Pancreas (tissue), 10 donors: ENCODE measurements around the gene NREP. TPM values are rescaled to one million over a fixed set of nuclear protein-coding genes. Genes with fewer than 3 reads are reported as not detected.

Experiments used
- ATAC-seq, 4 donors: fragments of 200-7000 bp; cut with Tn5 transposase; one replicate each; pipeline versions ENCODE4 v1.8.0 to v1.9.1; 2020; ENCODE audit warnings: mild to moderate bottlenecking in 4 of 4, moderate library complexity in 4 of 4
- DNase-seq, 6 donors: peaks; one replicate each; pipeline ENCODE4 v3.0.0-alpha.2; 2020
- FAIRE-seq: peaks from 2 replicates; lab custom pipeline; 2012; peaks lifted over from hg19 to GRCh38; lab: Jason Lieb, UNC
- H3K27ac ChIP-seq, 4 donors: fragments of 200-600 bp; sonication (generic); 1 replicate in 3 of 4; 2 replicates in 1 of 4; pipeline versions ENCODE4 v1.5.0 to v1.8.0; 2020
- H3K27me3 ChIP-seq, 4 donors: fragments of 200-600 bp; one replicate each; pipeline ENCODE4 v1.8.0; 2021
- H3K36me3 ChIP-seq, 3 donors: fragments of 200-600 bp; sonication (generic) in 1 of 3; one replicate each; pipeline versions ENCODE4 v1.5.0 to v1.8.0; 2020 to 2021
- H3K4me1 ChIP-seq, 3 donors: fragments of 200-600 bp; one replicate each; pipeline ENCODE4 v1.8.0; 2021
- H3K4me3 ChIP-seq, 4 donors: fragments of 200-600 bp; sonication (generic) in 2 of 4; one replicate each; pipeline versions ENCODE4 v1.5.0 to v1.8.0; 2020 to 2021
- H3K9me3 ChIP-seq, 4 donors: fragments of 200-600 bp; one replicate each; pipeline ENCODE4 v1.8.0; 2021
- CTCF ChIP-seq, 4 donors: fragments of 200-600 bp; sonication (generic) in 3 of 4; IDR thresholded peaks; one replicate each; pipeline versions ENCODE4 v1.5.0 to v1.8.0; 2021; ENCODE audit warnings: antibody characterized with exemption in 4 of 4
- WGBS, 2 donors: extraction: QIAGEN DNeasy Blood & Tissue Kit; methylation state at CpG; one replicate each; pipeline ENCODE4 v1.1.7; 2013; 5-methylcytosine and 5-hydroxymethylcytosine counted together
- intact Hi-C, 3 donors: fragments of 100-400 bp; cut with DNase I; formaldehyde crosslinking; loops; one replicate each; pipeline versions ENCODE4 v1.11.1 to v1.14.2; 2022
- polyA plus RNA-seq, 2 donors: library from polyadenylated mRNA; stranded (reverse); fragments of 200-250 nt; gene quantifications; one replicate each; pipeline ENCODE4 v1.2.3, GENCODE V29; 2013
- total RNA-seq, 6 donors: library from RNA; stranded (reverse); fragmentation: NEBNext Ultra II Directional in 4 of 6; extraction: Animal tissue kit (Norgen Biotek cat#: 25700) in 4 of 6; gene quantifications; one replicate each; pipeline versions ENCODE4 v1.2.1 to v1.2.4, GENCODE V29; 2021 to 2023
- donor health status: healthy with polysubstance abuse.
- donor health status: DM: no; HTN: no; CAD: no; lungs with moderate emphysema.
- donor health status: DM: no; HTN: no; CAD: no.
- donor health status: control.
- donor health status: control.
- donor health status: Bipolar disorder and iron deficiency.
- donor health status: DM: yes; HTN: yes; CAD: no.
- donor health status: DM: no; HTN: no; CAD: no.
- donor health status: DM: no; HTN: no; CAD: no.
- donor health status: DM: yes; HTN: yes; CAD: no.

The NREP gene
- total and polyA plus RNA-seq, 8 donors: 2.3 to 19.1 (median 5.0) TPM

GRCh38 chr5:111679611-111680010 is 77.4 kb downstream of the NREP start:
- TF ChIP-seq CTCF (IDR thresholded peaks at IDR 0.05): no peak
- H3K4me1 ChIP-seq: peaks cover 0 to 7% (median 0%) of the 10 kb centered on the region in 3 donors
- no peaks in the 10 kb centered on the region for H3K9me3 ChIP-seq
- H3K27me3 ChIP-seq: no peaks in the 10 kb centered on the region
- intact Hi-C loops: no loop called here
- WGBS, 2 donors: 96 to 98% methylated on average over 8 of the region's 8 CpGs
- no peaks in the 10 kb centered on the region for H3K36me3 ChIP-seq
- H3K27ac ChIP-seq: no peak overlapping the region
- DNase-seq: no peak
- no peak overlapping the region for H3K4me3 ChIP-seq
- no peak for FAIRE-seq
- ATAC-seq: no peak

Other genes starting within 250 kb of the NREP start
- gene STARD4, start 244.7 kb downstream of the NREP start, total RNA-seq: 1 to 10 TPM; 2.3 to 7.1 (median 3.3) TPM
- 1 to 10 TPM; 1.4 to 6.8 TPM for gene STARD4, start 244.7 kb downstream of the NREP start, polyA plus RNA-seq